Measurements from ENCODE around the gene GBF1.
"Not testable (repeated sequence)": the region's sequence is repeated elsewhere in the genome, so short reads cannot be mapped to it uniquely, and the experiment has no call there.

GBF1 gene, protein sequence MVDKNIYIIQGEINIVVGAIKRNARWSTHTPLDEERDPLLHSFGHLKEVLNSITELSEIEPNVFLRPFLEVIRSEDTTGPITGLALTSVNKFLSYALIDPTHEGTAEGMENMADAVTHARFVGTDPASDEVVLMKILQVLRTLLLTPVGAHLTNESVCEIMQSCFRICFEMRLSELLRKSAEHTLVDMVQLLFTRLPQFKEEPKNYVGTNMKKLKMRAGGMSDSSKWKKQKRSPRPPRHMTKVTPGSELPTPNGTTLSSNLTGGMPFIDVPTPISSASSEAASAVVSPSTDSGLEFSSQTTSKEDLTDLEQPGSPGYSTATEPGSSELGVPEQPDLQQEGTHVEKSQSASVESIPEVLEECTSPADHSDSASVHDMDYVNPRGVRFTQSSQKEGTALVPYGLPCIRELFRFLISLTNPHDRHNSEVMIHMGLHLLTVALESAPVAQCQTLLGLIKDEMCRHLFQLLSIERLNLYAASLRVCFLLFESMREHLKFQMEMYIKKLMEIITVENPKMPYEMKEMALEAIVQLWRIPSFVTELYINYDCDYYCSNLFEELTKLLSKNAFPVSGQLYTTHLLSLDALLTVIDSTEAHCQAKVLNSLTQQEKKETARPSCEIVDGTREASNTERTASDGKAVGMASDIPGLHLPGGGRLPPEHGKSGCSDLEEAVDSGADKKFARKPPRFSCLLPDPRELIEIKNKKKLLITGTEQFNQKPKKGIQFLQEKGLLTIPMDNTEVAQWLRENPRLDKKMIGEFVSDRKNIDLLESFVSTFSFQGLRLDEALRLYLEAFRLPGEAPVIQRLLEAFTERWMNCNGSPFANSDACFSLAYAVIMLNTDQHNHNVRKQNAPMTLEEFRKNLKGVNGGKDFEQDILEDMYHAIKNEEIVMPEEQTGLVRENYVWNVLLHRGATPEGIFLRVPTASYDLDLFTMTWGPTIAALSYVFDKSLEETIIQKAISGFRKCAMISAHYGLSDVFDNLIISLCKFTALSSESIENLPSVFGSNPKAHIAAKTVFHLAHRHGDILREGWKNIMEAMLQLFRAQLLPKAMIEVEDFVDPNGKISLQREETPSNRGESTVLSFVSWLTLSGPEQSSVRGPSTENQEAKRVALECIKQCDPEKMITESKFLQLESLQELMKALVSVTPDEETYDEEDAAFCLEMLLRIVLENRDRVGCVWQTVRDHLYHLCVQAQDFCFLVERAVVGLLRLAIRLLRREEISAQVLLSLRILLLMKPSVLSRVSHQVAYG (N-terminal part only)

DNA sequence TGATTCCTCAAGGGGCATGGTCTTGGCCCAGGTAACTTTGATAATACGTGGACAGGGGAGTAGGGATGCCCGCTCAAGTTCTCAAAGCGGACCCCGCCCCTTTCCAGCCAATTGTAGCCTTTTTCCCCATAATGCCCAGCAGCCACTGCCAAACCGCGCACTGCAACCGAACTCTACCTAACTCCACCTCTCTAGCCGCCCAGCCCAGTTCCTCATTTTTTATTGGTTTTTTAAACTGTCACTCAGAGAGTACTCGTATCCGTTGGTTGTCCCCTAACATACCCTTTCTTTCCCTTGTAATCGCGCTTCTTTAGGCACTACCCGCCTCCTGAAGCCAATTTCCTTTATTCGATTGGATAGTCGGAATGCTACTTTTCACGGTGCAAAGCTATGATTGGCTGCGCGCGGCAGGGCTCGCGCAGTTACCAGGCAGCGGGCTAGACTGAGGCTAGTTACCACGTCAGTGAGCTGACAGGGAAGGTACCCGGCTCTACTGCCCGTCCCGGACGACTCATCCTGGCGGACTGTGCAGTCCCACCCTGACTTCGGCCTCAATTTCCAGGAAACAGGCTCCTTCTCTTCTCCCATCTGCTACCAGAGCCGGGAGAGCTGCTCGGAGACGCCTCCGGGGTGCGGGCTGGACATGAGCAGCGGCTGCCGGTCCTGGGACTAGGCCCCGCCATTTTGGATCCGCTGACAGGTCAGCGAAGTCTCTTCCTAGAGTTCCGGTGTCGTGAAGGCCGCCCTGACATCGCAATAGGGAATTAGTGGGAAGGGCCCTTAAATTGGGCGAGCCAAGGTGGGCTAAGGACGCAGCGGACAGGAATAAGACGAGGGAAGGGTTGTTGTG, at the start of gene GBF1:
Gene GBF1, plus strand, starts transcription at position 451 of the 850 bp plus-strand sequence. CDS start 13,407 bp downstream, outside the sequence.
- peak; percentile 98 for DNase-seq

- DNase-seq: no peak
Observed at GRCh38 chr10:102196893-102197292, 48.4 kb upstream of the GBF1 start.

DNA sequence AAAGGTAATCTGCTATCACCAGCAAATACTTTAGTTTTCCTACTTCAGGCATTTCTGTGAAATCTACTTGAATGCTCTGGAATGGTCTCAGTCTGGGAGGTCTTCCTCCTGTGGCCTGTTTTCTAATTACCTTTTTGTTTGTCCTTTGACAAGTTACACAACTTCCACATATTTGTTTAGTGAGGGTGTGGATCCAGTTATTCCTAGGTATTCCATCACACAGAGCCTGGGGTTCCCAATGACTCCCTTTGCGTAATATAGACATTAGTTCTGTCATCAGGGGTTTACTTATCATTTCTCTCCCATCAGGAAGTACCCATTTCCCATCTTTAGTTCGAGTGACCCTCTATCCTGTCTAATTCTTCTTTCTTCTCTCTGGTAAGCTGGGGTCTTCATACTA, 47.3 kb upstream of the GBF1 start:
- DNase-seq: no peak

DNA sequence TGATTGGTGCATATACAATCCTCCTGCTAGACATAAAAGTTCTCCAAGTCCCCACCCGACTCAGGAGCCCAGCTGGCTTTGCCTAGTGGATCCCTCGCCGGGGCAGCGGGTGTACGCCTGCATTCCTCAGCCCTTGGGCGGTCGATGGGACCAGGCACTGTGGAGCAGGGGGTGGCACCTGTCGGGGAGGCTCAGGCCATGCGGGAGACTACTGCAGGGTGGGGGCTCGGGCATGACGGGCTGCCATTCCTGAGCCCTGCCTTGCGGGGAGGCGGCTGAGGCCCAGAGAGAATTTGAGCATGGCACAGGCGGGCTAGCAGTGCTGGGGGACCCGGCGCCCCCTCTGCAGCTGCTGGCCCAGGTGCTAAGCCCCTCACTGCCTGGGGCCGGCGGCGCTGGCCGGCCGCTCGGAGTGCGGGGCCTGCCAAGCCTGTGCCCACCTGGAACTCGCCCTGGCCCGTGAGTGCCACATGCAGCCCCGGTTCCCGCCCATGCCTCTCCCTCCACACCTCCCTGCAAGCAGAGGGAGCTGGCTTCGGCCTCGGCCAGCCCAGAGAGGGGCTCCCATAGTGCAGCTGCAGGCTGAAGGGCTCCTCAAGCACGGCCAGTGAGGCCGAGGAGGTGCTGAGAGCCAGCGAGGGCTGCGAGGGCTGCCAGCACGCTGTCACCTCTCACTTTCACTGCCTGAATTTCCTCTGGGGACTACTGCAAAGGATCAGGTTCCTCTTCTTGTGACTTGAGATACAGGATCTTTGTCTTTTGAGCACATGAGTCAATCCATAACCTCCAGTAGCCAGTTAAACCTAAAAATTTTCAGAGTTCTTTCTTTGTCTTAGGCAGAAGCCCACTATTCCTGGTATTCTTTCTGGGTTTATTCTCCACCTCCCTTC, 44.3 kb upstream of the GBF1 start:
- DNase-seq: no peak

DNA sequence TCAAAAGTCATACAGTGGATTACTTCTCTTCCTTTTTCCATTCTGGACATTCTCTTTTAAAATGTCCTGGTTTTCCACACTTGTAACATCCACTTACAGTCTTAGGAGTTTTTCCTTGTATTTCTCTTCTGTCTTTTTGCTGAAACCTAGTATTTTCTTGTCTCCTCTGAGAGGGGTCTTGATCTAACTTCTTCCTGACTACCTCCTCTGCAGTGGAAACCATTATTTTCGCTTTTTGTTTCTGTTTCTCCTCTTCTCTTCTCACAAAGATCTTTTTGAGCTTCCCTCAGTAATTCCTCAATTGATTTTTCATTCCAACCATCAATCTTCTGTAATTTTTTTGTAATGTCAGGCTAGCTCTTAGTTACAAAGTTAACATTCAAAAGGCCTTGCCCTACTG, 42.9 kb upstream of the GBF1 start:
- DNase-seq: no peak

DNA sequence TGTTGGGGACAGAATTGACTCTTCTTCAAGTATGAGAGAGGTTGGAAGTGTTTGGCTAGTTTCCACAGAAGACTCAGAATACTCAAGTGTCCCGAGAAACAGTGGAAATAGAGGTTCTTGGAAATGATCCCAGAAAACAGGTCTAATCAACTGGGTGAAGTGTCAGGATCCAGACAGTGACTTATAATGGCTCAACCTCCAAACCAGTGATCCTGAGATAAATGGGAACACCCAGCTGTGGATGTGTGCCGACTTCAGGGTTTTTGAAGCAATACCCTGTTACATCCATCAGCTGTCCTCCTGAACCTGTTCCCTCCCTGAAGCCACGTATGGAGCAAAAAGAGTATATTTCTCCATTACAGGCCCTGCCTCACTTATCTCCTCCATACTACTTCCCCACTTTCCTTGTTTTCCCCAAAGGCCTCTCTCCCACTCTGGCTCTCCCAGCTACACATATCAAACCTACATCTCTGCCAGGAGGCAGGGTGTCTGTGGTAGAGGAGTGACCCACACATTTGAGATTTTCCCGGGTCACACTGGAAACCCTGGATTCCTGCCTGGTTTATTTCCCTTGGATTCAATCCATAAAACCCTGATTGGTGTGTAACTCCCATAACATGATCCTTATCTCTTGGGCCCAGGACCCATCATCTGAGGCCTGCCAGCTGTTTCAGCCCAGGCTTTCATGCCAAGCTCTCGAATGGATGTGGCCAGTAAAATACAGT, 36.9 kb upstream of the GBF1 start:
- DNase-seq: no peak

- no peak for DNase-seq
Observed at GRCh38 chr10:102211615-102212299, 33.6 kb upstream of the GBF1 start.

DNA sequence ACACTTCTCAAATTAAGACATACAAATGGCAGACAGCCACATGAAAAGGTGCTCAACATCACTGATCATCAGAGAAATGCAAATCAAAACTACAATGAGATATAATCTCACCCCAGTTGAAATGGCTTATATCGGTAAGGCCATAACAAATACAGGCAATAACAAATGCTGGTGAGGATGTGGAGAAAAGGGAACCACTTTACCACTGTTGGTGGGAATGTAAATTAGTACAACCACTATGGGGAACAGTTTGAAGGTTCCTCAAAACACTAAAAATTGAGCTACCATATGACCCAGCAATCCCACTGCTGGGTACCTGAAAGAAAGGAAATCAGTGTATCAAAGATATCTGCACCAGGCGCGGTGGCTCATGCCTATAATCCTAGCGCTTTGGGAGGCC, 31.7 kb upstream of the GBF1 start:
- not testable (repeated sequence) for DNase-seq

DNA sequence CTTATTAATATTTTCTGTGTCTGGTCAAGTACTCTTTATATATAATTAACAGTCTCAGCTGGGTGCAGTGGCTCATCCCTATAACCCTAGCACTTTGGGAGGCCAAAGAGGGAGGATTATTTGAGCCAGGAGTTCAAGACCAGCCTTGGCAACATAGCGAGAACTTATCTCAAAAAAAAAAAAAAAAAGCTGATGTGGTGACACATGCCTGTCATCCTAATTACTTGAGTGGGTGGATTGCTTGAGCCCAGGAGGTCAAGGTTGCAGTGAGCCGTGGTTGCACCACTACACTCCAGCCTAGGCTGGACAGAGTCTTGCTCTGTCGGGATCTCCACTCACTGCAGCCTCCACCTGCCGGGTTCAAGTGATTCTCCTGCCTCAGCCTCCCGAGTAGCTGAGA, 26.0 kb upstream of the GBF1 start:
- DNase-seq: no peak

GRCh38 chr10:102220612-102221011, 24.7 kb upstream of the GBF1 start:
- no peak for DNase-seq

DNA sequence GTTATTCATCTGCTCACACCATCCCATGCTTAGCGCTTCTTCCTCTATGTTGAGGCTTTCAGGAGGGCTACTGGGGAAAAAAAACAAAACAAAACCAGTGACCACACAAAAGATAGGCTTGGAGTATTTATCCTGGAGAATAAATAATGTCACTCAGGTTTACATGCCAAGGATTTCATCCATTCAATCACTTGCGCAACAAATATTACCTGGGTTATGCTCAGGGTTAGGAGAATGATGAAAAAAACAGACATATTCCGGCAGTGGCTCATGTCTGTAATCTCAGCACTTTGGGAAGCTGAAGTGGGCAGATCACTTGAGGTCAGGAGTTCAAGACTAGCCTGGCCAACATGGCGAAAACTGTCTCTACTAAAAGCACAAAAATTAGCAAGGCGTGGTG, 22.5 kb upstream of the GBF1 start:
- no peak for DNase-seq

DNA sequence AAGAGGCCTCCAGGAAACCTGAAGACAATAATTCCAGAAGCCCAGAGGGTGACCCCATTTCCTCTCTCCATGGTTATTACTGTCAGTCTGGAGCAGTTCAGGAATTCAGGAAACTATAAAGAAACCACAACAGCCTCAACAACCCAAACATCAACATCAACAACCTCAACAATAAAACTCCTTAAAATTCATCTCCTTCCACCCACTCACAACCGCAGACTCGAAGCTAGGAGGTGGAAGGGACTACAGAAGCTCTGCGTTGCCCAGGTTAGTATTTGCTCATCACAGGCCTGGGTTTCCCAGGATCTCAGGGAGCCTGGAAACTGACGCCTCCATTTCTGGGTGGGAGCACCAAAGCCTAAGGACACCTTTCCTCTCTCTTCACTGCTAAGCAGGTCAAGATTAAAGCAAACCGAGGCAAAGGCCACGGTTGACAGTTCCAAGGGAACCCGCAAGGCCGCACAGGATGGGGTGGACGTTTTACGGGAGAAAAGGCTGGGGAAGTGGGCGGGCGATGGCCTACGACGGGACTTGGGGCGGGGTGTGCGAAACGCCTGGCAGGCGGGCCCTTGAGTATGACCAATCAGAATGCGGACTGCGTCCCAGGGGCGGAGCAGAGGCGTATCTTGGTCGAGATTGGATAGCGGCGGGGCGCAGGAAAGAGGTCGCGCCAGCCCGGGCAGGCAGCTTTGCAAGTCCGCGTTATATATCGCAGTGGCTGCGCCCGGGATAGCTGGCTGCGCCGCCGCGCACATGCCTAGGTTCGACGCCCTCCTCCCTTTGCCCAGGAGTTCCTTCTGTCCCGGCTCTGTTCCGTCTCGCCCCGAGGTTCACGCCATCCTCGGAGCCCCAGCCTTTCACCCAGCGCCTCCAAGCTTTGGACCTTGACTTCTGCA, 19.4 kb upstream of the GBF1 start, which contains the start of gene ELOVL3:
Gene ELOVL3, plus strand, starts transcription at position 654 of the 896 bp plus-strand sequence. CDS start 250 bp downstream, outside the sequence.
- DNase-seq: peak; percentile 92

- no peak for DNase-seq
Observed at GRCh38 chr10:102226542-102226870, 18.8 kb upstream of the GBF1 start.

DNA sequence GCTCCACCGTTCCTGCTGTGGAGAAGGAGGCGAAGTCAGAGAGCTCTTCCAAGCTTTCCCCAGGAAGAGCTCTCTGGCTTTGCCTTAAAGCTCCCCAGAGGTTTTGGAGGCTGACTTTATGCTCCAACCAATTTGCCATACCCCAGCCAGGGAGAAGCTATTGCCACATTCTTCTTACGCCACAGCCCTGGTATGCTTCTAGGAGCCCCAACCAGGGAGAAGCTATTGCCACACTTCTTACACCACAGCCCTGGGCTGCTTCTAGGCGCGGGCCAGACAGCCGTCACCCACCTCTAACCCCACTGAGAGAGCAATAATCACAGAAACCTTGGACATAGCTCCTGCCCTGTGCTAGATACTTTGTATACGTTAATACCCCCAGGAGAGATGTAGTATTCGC, 18.3 kb upstream of the GBF1 start:
- no peak for DNase-seq

GRCh38 chr10:102229810-102230263, 15.5 kb upstream of the GBF1 start:
- DNase-seq: peak; percentile 88

GRCh38 chr10:102230264-102230860, 15.0 kb upstream of the GBF1 start:
- DNase-seq: peak; percentile 30

- peak; percentile 59 for DNase-seq
Observed at GRCh38 chr10:102230861-102231356, 14.4 kb upstream of the GBF1 start.

All from CD4-positive, alpha-beta T cell treated with Interleukin-10 for 1 hour (primary cell).